Thymus (tissue), 11 donors: ENCODE measurements around the gene BBOF1. TPM values are rescaled to one million over a fixed set of nuclear protein-coding genes. Genes with fewer than 3 reads are reported as not detected.

Experiments used
- DNase-seq, 9 donors: peaks; one replicate each; pipeline ENCODE4 v3.0.0-alpha.2; 2013; ENCODE audit warnings: low spot score in 9 of 9, low read depth in 6 of 9, missing footprints in 1 of 9
- H3K27ac ChIP-seq, 2 donors: one replicate each; pipeline ENCODE4 v1.5.1; 2013; ENCODE audit warnings: control low read depth in 1 of 2, low read depth in 1 of 2, low read length in 1 of 2, mild to moderate bottlenecking in 1 of 2, moderate library complexity in 1 of 2
- H3K27me3 ChIP-seq, 2 donors: one replicate each; pipeline ENCODE4 v1.5.1; 2013; ENCODE audit warnings: low read length in 1 of 2; ENCODE audit not compliant: control insufficient read depth in 2 of 2, insufficient read depth in 1 of 2
- H3K36me3 ChIP-seq, 2 donors: one replicate each; pipeline ENCODE4 v1.5.1; 2013; ENCODE audit warnings: low read length in 1 of 2, mild to moderate bottlenecking in 1 of 2, moderate library complexity in 1 of 2; ENCODE audit not compliant: control insufficient read depth in 2 of 2, insufficient read depth in 2 of 2
- H3K4me1 ChIP-seq, 2 donors: one replicate each; pipeline ENCODE4 v1.5.1; 2013; ENCODE audit warnings: low read length in 2 of 2; ENCODE audit not compliant: control insufficient read depth in 2 of 2, insufficient read depth in 2 of 2
- H3K4me3 ChIP-seq, 2 donors: one replicate each; pipeline ENCODE4 v1.5.1; 2013; ENCODE audit warnings: low read length in 2 of 2, control low read depth in 1 of 2, mild to moderate bottlenecking in 1 of 2
- H3K9me3 ChIP-seq, 2 donors: one replicate each; pipeline ENCODE4 v1.5.1; 2013; ENCODE audit warnings: low read length in 1 of 2, mild to moderate bottlenecking in 1 of 2; ENCODE audit not compliant: control insufficient read depth in 2 of 2, insufficient read depth in 1 of 2
- WGBS: extraction: QIAGEN DNeasy Blood & Tissue Kit; methylation state at CpG from one replicate; pipeline ENCODE4 v1.1.7; 2013; 5-methylcytosine and 5-hydroxymethylcytosine counted together
- polyA plus RNA-seq: library from polyadenylated mRNA; stranded (reverse); fragments of 200-250 nt; gene quantifications from one replicate; pipeline ENCODE4 v1.2.3, GENCODE V29; 2013
- total RNA-seq: library from RNA; stranded (reverse); fragments of 120-200 nt; gene quantifications from one replicate; pipeline ENCODE4 v1.2.4, GENCODE V29; 2013
- donor health status: healthy.

BBOF1 gene
- total and polyA plus RNA-seq, 2 donors = 4.2 to 5.1 TPM

DNA sequence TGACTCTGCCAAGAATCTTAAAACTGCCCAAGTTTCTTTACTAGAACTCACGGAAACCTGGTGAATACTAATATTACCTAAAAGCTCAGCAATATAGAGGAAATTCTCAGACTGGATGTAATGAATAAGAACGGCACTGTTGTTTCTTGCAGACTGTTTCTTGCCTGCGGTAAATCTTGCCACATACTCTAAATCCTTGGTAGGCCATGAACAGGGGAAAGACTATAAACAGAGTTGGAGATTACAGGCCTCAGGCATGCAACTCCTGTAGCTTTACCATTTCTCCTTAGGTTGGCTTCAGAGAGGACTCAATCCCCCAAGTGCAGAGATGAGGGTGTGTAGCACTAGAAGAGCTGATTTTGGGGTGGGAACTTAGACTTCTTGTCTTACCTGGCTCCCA, 64.0 kb downstream of the BBOF1 start:
- H3K27ac ChIP-seq = no peak overlapping the region
- 95% methylated on average over 3 of the region's 3 CpGs for WGBS
- H3K9me3 ChIP-seq = no peaks in the 10 kb centered on the region
- H3K27me3 ChIP-seq = no peaks in the 10 kb centered on the region
- no peak overlapping the region for H3K4me3 ChIP-seq
- DNase-seq = no peak
- H3K36me3 ChIP-seq = no peaks in the 10 kb centered on the region
- peaks cover 7% of the 10 kb centered on the region in 2 donors for H3K4me1 ChIP-seq

DNA sequence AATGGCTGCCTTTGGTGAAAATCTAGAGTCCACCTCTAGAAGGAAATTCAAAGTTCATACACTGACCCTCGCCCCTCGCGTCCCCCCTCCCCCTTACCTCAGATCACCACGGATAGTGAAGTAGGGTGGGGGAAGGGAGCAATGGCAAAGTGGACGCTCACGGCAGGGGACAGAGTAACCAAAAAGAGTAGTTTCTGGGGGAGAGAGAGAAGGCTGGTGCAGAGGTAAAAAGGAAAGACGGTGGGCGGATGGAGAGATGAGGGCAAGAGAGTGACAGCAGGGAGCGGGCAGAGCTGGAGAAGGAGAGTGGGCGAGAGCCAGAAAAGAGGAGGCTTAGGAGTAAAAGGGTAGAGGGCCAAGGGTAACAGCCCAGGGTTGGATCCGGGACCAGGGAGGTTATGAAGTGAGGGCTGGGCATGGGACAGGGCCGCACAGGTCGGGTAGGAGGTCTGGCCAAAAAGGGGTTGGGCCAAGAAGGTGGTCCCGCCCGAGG, 64.7 kb downstream of the BBOF1 start:
- Histone ChIP-seq H3K36me3 (no peaks in the 10 kb centered on the region), H3K27ac (peak overlapping the region; percentile 27 to 55), H3K27me3 (no peaks in the 10 kb centered on the region), H3K4me3 (peak overlapping the region; percentile 66 to 72), H3K4me1 (peaks cover 7% of the 10 kb centered on the region in 2 donors), H3K9me3 (no peaks in the 10 kb centered on the region)
- WGBS = 2% methylated on average over 15 of the region's 15 CpGs
- peak in 1 of 9 donors; percentile 10 for DNase-seq

DNA sequence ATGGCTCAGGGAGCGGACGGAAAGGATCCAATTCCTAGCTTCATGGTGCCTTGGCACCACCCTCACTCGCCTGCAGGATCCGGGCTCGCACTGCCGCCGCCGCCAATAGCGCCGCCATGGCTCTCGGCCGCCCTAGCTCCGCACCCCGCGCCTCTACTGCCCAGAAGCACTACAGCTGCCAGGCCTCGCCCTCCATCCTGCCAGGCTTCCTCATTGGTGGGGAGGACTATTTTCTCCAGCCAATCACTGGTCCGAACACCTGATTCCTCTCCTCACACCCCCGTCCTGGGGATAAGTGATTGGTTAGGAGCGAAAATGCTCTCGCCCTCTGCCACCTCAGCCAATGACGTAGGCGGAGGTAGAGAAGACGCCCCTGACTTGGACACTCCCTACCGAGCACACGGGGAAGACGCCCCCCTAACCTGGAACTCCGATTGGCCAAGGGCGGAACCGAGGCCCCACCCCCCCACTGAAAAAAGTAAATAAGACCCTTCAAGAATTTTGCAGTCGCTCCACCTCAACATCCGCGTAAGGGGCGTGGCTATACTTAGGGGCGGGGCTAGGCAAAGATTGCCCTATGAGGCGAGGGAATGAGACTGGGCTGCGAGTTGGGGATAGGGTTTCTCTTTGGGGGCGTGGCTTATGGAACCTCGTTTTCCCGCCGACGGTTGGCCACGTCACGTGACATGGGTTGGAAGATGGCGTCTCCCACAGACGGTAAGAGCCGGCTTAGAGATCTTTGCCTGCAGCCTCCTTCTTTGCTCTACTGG, 65.3 kb downstream of the BBOF1 start, which contains the start of the genes ALDH6A1 and LIN52:
TSS of gene ALDH6A1 (minus strand) at position 177 of the 770 bp plus-strand sequence. CDS start at position 118, 59 bp downstream.
TSS of gene LIN52 (plus strand) at position 680 of the 770 bp plus-strand sequence. CDS start at position 699, 19 bp downstream.
- under 1% methylated on average over 46 of the region's 46 CpGs for WGBS
- Histone ChIP-seq H3K9me3 (no peaks in the 10 kb centered on the region), H3K4me3 (peak within 1 kb of the TSS; percentile 66 to 74), H3K27ac (peak within 1 kb of the TSS; percentile 55 to 75), H3K4me1 (peaks cover 7% of the 10 kb centered on the region in 2 donors), H3K36me3 (no peaks in the 10 kb centered on the region), H3K27me3 (no peaks in the 10 kb centered on the region)
- DNase-seq = peak; percentile 99 to 100 (median 100)

DNA sequence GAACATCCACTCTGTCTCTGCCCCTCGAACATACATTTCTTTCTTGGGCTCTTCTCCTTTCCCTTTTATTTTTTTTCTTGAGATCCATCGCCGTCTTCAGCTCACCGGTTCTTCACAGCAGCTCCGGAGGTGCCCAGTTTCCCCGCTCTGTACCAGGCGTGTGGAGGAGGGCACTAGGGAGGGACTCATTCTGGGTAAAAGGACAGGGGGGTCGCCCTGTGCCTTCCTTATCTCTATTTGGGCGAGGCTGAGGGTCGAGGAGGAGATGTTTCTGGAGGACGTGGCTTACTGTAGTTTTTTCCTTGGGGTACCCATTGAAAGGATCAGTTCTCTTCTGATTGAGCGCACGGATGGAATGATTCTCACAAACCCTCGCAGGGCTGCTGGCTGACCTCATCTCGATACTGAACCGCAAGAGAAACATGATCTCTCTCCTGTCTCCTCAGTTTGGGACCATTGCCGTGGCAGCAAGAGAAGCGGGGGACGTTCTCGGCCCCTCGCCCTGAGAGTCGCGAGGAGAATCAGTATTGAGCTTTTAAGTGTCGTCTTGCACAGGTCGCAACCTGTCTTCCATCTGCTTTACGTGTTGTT, 66.0 kb downstream of the BBOF1 start:
- WGBS = 1% methylated on average over 26 of the region's 26 CpGs
- H3K27me3 ChIP-seq = no peaks in the 10 kb centered on the region
- H3K36me3 ChIP-seq = no peaks in the 10 kb centered on the region
- DNase-seq = peak in 4 of 9 donors; percentile 3 to 24 (median 6)
- H3K27ac ChIP-seq = peak overlapping the region; percentile 48 to 75
- no peaks in the 10 kb centered on the region for H3K9me3 ChIP-seq
- H3K4me3 ChIP-seq = peak overlapping the region; percentile 66 to 74
- peaks cover 7% of the 10 kb centered on the region in 2 donors for H3K4me1 ChIP-seq

DNA sequence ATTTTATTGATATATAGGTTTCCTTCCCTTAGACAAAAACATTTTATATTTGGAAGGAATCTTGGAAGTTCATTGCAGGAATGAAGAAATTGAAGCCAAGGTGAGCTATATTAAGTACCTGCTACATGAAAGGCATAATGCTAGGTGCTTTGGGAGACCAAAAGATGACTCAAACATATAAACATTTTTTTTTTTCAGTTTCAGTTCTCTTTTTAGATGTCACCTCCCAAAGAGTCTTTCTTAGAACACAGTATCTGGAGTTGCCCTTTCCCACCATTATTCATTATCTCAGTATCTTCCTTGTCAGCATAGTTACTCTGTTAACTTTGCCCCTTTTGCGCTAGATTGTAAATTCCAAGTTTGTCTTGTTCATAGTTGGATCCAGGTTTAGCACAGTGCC, 66.7 kb downstream of the BBOF1 start:
- DNase-seq = peak in 1 of 9 donors; percentile 1
- Histone ChIP-seq H3K36me3 (no peaks in the 10 kb centered on the region), H3K9me3 (no peaks in the 10 kb centered on the region), H3K4me1 (peaks cover 7% of the 10 kb centered on the region in 2 donors), H3K4me3 (peak overlapping the region in 1 of 2 donors; percentile 74), H3K27me3 (no peaks in the 10 kb centered on the region), H3K27ac (no peak overlapping the region)
- 95% methylated on average over 1 of the region's 1 CpG for WGBS

DNA sequence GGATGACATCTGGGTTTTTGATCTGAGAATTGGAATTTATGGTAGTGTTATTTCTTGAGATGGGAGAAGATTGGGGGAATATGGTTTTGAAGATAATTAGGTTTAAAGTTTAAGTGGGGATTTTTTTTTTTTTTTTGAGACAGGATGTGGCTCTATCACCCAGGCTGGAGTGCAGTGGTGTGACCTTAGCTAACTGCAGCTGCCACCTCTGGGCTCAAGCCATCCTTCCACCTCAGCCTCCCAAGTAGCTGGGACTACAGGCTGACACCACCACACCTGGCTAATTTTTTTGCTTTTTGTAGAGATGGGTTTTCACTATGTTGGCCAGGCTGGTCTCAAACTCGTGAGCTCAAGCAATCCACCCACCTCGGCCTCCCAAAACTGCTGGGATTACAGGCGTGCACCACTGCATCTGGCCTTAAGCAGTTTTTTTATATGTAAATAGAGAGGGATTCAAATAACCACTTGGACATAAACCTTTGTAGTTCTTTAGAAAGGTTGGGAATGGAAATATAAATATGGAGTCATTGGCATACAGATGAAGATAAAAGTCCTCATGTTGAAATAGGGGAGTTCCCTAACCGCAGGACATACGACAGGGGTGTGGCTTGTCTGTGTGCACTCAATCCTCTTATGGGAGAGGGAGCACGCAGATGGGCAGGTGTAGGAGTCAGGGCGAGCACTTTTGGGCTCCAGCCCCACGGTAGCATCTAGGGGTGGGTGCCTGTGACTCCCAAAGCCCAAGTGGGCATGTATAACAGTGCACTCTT, 70.3 kb downstream of the BBOF1 start:
- H3K9me3 ChIP-seq = no peaks in the 10 kb centered on the region
- no peak overlapping the region for H3K4me3 ChIP-seq
- no peak overlapping the region for H3K27ac ChIP-seq
- WGBS = 96% methylated on average over 8 of the region's 8 CpGs
- DNase-seq = no peak
- H3K4me1 ChIP-seq = no peaks in the 10 kb centered on the region
- H3K27me3 ChIP-seq = no peaks in the 10 kb centered on the region
- peaks cover 3 to 14% of the 10 kb centered on the region in 2 donors for H3K36me3 ChIP-seq

DNA sequence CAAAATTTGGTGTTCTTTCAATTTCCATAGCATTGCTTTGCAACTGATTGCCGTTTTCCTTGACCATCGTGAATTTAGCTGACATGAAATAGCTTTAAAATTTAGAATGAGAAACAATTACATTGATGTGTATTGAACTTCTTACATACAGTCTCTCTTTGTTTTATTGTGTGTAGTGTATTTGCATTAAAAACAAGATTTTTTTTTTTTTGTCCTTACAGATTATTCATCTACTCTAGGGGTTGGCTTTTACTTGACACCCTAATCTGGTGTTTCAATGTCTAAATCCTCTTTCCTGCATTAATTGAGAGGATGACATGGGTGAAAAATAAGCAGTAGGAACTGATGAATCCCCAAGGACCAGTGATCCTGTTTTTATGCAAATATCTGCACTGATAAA, 86.2 kb downstream of the BBOF1 start:
- 97% methylated on average over 2 of the region's 2 CpGs for WGBS
- Histone ChIP-seq H3K27me3 (no peaks in the 10 kb centered on the region), H3K4me3 (no peak overlapping the region), H3K27ac (no peak overlapping the region), H3K9me3 (no peaks in the 10 kb centered on the region), H3K36me3 (peaks cover 7 to 14% of the 10 kb centered on the region in 2 donors), H3K4me1 (no peaks in the 10 kb centered on the region)
- no peak for DNase-seq

DNA sequence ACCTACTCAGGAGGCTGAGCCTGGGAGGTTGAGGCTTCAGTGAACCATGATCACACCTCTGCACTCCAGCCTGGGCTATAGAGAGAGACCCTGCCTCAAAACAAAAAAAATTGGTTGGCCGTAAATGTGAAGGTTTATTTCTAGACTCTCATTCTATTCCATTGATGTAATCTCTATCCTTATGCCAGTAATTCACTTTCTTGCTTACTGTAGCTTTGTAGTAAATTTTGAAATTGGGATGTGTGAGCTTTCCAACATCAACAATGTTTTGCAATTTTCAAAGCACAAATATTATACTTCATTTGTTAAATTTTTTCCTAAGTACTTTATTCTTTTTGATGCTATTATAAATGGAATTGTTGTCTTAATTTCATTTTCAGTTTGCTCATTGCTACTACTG, 90.2 kb downstream of the BBOF1 start:
- WGBS = 96% methylated on average over 1 of the region's 1 CpG
- Histone ChIP-seq H3K4me1 (no peaks in the 10 kb centered on the region), H3K36me3 (no peaks in the 10 kb centered on the region), H3K9me3 (no peaks in the 10 kb centered on the region), H3K27me3 (no peaks in the 10 kb centered on the region), H3K27ac (no peak overlapping the region), H3K4me3 (no peak overlapping the region)
- DNase-seq = no peak
